Measurements from ENCODE around the gene SLC6A11. TPM values are rescaled to one million over a fixed set of nuclear protein-coding genes. Genes with fewer than 3 reads are reported as not detected.

SLC6A11 gene
- total RNA-seq, 1 experiment from 2014 or later = not detected

GRCh38 chr3:10944866-10945265 lies 128.8 kb downstream of the SLC6A11 start:
- Histone ChIP-seq H3K4me1 (no peaks in the 10 kb centered on the region), H3K9me3 (0 out of 2 replicates have a peak, but pooled peaks cover 3% of the 10 kb centered on the region), H3K4me3 (ENCODE audit: low read depth, low read length) (no peak overlapping the region), H3K27me3 (replicated peaks; ENCODE audit: control insufficient read depth, insufficient read depth, low read length) (no peaks in the 10 kb centered on the region), H3K36me3 (ENCODE audit: control insufficient read depth, insufficient read depth, low read length) (no peaks in the 10 kb centered on the region)
- no peaks in the 10 kb centered on the region for H3K9me3 Mint-ChIP-seq (ENCODE audit: unreplicated experiment)
- no peak overlapping the region for H3K27ac Mint-ChIP-seq (ENCODE audit: unreplicated experiment)
- H3K4me3 Mint-ChIP-seq (ENCODE audit: unreplicated experiment) = no peak overlapping the region
- DNase-seq = no peak
- H3K4me1 Mint-ChIP-seq (ENCODE audit: low read depth, unreplicated experiment) = no peaks in the 10 kb centered on the region
- ChIA-PET POLR2A (no interaction called here), CTCF (no interaction called here)
- BruUV-seq (replicated peaks) = no TSS peak
- peaks cover 12% of the 10 kb centered on the region for H3K27me3 Mint-ChIP-seq (ENCODE audit: insufficient read depth, unreplicated experiment)
- intact Hi-C loops (cut with micrococcal nuclease; ENCODE audit: unreplicated experiment) = loop anchor here (1.0 kb wide), 1 partner anchor 187 kb away; no protein-coding TSS in a partner anchor
- no peaks in the 10 kb centered on the region for H3K36me3 Mint-ChIP-seq (ENCODE audit: insufficient read depth, unreplicated experiment)
- TF ChIP-seq CTCF (IDR thresholded peaks at IDR 0.05; ENCODE audit: insufficient read depth in 1 of 2, low read depth in 1 of 2, low read length in 1 of 2, severe bottlenecking in 1 of 2, unreplicated experiment in 1 of 2) = no peak

GRCh38 chr3:10945683-10946287 lies 129.8 kb downstream of the SLC6A11 start:
- peak; percentile 57 to 66 for DNase-seq
- intact Hi-C loops (cut with micrococcal nuclease; ENCODE audit: unreplicated experiment) = loop anchor here (1.0 kb wide), 1 partner anchor 187 kb away; no protein-coding TSS in a partner anchor

GRCh38 chr3:10946526-10946925 lies 130.5 kb downstream of the SLC6A11 start:
- Mint-ChIP-seq H3K27ac (ENCODE audit: unreplicated experiment) (no peak overlapping the region), H3K9me3 (ENCODE audit: unreplicated experiment) (no peaks in the 10 kb centered on the region), H3K36me3 (ENCODE audit: insufficient read depth, unreplicated experiment) (no peaks in the 10 kb centered on the region), H3K27me3 (ENCODE audit: insufficient read depth, unreplicated experiment) (peaks cover 15% of the 10 kb centered on the region), H3K4me3 (ENCODE audit: unreplicated experiment) (no peak overlapping the region), H3K4me1 (ENCODE audit: low read depth, unreplicated experiment) (no peaks in the 10 kb centered on the region)
- no TSS peak for BruUV-seq (replicated peaks)
- ChIA-PET POLR2A (no interaction called here), CTCF (interaction anchor here (1.2 kb wide), 1 partner anchor 188 kb away, joined by 4 read pairs; no protein-coding TSS in a partner anchor)
- Histone ChIP-seq H3K4me3 (ENCODE audit: low read depth, low read length) (no peak overlapping the region), H3K36me3 (ENCODE audit: control insufficient read depth, insufficient read depth, low read length) (no peaks in the 10 kb centered on the region), H3K9me3 (0 out of 2 replicates have a peak, but pooled peaks cover 3% of the 10 kb centered on the region), H3K27me3 (replicated peaks; ENCODE audit: control insufficient read depth, insufficient read depth, low read length) (no peaks in the 10 kb centered on the region), H3K4me1 (no peaks in the 10 kb centered on the region)
- intact Hi-C loops (cut with micrococcal nuclease; ENCODE audit: unreplicated experiment) = no loop called here
- DNase-seq = no peak
- no peak for TF ChIP-seq CTCF (IDR thresholded peaks at IDR 0.05; ENCODE audit: insufficient read depth in 1 of 2, low read depth in 1 of 2, low read length in 1 of 2, severe bottlenecking in 1 of 2, unreplicated experiment in 1 of 2)

More at GRCh38 chr3:10945683-10946287, 129.8 kb downstream of the SLC6A11 start:
- BruUV-seq (replicated peaks) = no TSS peak
- H3K27me3 ChIP-seq (replicated peaks; ENCODE audit: control insufficient read depth, insufficient read depth, low read length) = no peaks in the 10 kb centered on the region
- H3K4me3 ChIP-seq (ENCODE audit: low read depth, low read length) = no peak overlapping the region
- H3K27ac Mint-ChIP-seq (ENCODE audit: unreplicated experiment) = no peak overlapping the region
- 0 out of 2 replicates have a peak, but pooled peaks cover 3% of the 10 kb centered on the region for H3K9me3 ChIP-seq
- no peaks in the 10 kb centered on the region for H3K36me3 ChIP-seq (ENCODE audit: control insufficient read depth, insufficient read depth, low read length)
- H3K4me1 Mint-ChIP-seq (ENCODE audit: low read depth, unreplicated experiment) = no peaks in the 10 kb centered on the region
- peaks cover 14% of the 10 kb centered on the region for H3K27me3 Mint-ChIP-seq (ENCODE audit: insufficient read depth, unreplicated experiment)
- no peaks in the 10 kb centered on the region for H3K36me3 Mint-ChIP-seq (ENCODE audit: insufficient read depth, unreplicated experiment)
- H3K9me3 Mint-ChIP-seq (ENCODE audit: unreplicated experiment) = no peaks in the 10 kb centered on the region
- TF ChIP-seq CTCF (IDR thresholded peaks at IDR 0.05; ENCODE audit: insufficient read depth in 1 of 2, low read depth in 1 of 2, low read length in 1 of 2, severe bottlenecking in 1 of 2, unreplicated experiment in 1 of 2) = peak; percentile 76 to 80
- no peak overlapping the region for H3K4me3 Mint-ChIP-seq (ENCODE audit: unreplicated experiment)
- ChIA-PET POLR2A (no interaction called here), CTCF (interaction anchor here (0.5 to 1.2 kb wide), 2 partner anchors 187 to 755 kb away, joined by 3 to 4 read pairs; no protein-coding TSS in a partner anchor)
- no peaks in the 10 kb centered on the region for H3K4me1 ChIP-seq
